NCI-H128 (cell line): ENCODE results near the gene NRG3.

Experiments used
- DNase-seq: peaks from one replicate; lab custom pipeline; 2025; ENCODE audit not compliant: unreplicated experiment; lab: John Stamatoyannopoulos, UW

Gene NRG3

DNA sequence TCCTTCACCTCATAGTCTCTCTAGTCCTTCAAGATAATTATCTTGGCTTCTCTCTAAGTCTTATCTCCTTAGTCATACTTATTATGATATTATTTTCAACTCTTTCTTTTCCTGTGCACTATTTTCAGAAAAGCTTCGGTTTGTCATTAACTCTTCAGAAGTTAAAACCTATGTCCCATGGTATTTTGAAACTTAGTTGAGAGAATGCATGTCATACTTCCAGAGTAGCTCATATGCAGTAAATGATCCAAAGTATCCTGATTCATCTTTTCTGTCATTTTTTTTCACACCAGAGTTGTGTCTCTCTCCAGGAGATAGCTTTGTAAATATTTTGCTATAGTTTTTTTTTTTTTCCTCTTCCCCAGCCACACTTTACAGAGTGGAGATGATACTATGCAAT, 1008.6 kb downstream of the NRG3 start:
- no peak for DNase-seq

DNA sequence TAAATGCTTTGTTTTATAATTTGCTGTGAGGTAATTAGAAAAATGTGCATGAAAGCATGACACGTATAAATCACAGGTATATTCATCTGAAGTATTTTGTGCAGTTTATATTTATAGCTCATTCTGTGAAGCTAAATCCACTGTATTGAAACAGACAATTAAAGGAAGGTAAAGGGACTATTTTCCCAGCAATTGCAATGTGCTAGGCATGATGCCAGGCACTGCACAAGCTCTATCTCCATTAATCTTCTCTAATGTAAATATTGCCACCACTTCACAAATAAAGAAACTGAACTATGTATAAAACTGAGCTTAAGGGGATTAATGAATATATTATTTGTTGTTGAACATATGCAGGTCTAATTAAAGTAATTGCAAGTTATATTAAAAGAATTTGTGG, 1012.5 kb downstream of the NRG3 start:
- no peak for DNase-seq

DNA sequence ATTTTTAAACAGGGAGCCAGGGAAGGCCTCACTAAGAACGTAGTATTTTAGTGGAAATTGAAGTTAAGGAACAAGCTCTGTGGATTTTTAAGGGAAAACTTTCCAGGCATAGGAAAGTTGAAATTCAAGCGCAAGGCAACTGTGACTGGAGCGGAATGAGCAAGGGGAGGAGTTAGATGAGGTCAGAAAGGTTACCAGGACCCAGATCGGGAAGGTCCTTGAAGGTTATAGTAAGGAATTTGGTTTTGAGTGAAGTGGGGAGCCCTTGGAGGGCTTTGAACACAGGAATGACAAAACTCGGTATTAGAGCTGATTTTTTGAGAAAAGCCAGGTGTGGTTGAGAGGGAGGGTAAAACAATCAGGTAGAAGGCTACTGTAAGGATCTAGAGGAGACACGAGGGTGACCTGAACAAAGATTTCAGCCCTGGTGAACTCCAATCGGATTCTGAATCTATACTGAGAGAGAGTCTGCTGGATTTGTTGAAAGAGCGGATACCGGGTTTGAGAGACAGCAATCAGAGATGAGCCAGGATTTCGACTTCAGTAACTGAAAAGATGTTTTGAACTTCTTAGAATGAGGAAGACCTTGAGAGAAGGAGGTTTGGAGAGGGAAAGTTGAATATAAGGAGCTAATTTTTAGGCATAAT, 1013.9 kb downstream of the NRG3 start:
- DNase-seq, result no peak

DNA sequence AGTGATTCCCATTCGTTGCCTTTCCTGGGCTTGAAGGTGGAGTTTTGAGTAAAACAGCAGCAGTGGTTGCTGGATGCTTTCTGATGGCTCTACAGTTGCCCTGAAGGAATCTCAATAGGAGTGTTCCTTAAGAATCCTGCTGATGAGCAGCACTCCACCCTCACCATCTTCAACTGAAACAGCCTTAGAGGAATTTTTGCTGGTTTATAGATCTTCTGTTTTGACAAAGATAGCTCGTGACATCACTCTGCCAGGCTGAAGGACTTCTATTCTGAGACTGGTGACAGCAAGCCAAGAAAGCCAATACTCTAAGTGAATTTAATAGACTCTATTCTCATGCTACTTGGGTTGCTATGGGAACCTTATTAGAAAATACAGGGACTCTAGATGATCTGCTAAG, 1014.7 kb downstream of the NRG3 start:
- no peak for DNase-seq

DNA sequence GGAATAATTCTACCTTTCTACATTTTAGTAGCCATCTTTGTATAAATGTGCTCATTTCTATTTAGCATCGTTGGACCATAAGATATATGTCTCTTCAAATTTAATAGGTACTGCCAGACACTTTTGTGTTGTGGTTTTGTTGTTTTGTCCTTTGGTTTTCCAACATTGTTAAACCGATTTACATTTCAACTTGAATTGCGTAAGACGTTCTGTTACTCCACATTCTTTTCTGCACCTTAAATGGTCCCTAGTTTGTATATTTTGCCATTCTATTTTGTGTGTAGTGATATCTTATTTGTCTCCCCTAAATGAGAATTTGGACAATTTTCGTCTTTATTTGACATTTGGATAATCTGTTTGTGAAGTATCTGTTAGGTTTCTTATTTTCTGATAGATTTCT, 1015.6 kb downstream of the NRG3 start:
- DNase-seq, result no peak

DNA sequence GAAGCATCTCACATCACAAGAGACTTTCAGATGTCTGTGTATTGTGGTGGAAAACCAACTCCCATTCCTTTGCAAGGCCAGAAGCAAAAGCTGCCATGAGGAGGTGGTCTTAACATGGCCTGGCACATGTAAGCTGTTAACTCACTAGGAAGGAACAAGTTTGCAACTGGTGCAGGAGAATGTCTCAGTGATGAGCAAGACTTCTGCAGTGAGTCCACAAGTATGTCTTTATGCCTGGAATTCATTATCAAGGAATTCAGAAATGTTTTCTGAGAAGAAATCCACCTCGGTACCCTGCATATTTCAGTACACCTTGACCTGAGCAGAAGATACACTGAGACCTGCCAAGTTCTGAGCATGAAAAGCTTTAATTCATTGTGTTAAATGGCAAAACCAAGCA, 1033.1 kb downstream of the NRG3 start:
- no peak for DNase-seq

DNA sequence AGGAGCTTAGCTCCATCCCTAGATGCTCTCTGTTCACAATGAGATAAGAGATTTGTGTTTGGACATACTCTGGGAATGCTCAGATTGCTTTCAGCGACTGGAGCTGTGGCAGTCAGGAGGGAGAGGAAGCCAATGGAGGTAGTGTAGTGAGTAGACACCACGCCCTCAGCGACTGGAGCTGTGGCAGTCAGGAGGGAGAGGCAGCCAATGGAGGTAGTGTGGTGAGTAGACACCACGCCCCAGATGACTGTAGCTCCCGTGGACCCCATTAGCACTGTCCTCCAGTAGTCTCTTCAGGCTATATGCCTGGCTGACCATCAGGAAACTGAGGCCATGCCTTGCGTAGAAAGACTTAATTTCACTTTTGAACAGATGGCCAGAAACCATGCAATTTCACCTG, 1033.8 kb downstream of the NRG3 start:
- no peak for DNase-seq

DNA sequence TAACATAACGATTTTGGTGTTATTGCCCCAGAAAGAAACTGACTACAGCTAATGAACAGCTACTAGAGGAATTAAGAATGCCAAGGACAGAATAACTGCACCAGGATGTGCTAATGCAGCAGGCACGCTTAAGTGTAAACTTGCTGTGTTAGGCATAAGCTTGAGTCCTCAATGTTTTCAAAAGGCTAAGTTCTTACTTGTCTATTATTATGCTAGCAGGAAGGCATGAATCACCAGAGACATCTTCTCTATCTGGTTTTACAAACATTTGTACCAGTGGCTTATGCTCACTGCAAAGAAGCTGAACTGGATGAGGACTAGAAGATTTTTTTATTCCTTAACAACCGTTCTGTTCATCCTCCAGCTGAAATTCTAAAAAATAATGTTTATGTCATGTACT, 1035.3 kb downstream of the NRG3 start:
- DNase-seq, result no peak

DNA sequence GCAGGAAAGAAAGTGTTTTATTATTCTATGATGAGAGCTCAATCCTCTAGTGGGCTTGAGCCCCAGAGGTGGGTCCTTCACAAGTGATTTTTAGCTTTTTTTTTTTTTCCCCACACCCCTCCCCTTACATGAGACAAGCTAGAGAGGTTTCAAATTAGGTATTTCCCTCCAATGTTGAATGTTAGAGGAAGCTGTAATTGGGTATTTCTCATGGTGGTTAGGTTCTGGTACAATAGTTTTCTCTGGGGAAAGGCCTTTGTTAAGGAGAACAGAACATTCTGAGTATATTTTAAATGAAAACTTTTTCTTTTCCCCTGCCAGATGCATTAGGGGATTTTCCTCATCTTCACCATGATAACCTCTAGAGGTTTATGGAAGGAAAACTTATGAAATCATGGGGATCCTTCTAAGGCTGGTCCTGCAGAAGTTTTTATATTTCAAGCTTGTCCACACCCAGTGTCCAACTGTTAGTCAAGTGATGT, 1039.7 kb downstream of the NRG3 start:
- DNase-seq, result no peak

DNA sequence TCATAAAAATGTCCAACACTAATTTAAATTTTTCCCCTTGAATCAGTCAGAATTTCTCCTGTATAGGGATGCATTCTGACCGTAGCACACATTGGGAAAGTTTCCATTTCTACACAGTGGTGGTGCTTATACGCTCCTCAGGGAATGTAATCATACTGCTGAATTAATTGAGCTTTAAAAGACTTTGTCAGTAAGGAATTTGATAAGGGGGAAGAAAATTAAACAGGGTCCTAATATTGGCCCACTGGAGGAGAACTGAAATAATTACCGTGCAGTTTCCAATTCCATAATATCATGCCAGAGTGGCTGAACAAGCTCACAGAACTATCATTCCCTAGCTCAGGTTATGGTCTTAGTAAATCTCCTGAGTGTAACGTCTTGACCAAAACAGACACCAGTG, 1041.9 kb downstream of the NRG3 start:
- DNase-seq, result no peak

DNA sequence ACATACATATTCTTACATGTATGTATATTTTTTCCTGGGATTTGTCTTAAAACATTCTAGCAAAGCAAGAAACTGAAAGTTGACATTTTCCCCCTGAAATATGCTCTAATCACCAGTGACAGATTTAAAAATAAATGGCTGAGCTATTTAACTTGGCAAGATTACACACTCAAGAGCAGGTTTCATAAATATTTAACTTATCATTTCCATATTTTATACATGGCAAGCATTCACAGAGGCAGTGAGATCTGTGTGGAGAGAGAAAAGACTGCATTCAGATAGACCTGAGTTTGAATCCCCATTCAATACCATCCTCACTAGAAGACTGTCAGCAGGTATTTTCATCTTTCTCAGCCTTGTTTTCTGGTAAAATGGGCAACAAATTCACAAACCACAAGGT, 1043.0 kb downstream of the NRG3 start:
- no peak for DNase-seq

DNA sequence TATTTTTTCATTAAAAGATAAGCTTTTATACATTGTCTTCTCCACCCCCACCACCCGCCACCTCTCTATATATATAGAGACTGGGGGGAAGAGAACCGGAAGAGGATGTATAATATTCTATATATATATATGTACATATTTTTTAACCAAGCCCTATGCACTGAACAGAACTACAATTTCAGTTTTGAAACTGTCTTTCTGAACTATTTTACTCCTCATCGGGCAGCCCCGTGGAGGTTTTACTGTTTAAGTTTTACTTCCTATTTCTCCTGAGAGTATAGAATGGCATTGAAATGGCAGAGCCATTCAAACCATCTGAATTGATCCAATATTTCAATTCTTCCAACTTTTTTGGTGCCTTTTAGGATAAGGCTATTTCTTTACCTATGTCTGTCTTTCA, 1047.1 kb downstream of the NRG3 start:
- no peak for DNase-seq

DNA sequence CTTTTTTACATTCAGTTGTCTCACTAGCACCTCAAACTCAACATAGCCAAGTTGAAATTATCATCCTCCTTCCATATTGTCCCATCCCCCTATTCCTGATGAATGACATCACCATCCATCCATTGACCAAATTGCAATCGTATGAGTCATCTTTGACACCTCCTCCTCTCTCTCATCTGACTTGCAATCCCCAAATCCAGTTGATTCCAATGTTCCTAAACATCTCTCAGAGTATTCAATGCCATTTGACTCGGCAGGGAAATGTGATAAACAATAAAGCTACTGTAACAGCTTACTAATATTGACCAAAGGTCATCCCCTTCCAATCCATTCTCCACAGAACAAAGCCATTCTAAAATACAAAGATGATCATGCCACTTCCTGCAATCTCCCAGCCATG, 1047.8 kb downstream of the NRG3 start:
- no peak for DNase-seq

DNA sequence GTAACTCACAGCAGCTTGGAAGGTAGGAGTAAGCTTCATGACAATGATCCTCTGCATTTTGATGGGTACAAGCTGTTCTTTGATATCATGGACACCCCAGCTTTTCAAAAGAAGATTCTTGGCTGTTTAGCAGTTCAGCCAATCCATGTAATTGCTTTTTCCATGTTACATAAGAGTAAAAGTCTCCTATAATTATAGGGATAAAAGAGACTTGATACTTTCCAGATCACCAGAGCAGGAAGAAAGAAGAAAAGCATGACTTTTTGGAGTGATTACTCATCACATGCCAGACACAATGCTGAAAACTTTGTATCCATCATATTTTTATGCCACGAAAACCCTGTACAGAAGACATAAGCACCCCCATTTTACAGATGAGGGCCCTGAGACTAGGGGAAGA, 1049.7 kb downstream of the NRG3 start:
- no peak for DNase-seq

DNA sequence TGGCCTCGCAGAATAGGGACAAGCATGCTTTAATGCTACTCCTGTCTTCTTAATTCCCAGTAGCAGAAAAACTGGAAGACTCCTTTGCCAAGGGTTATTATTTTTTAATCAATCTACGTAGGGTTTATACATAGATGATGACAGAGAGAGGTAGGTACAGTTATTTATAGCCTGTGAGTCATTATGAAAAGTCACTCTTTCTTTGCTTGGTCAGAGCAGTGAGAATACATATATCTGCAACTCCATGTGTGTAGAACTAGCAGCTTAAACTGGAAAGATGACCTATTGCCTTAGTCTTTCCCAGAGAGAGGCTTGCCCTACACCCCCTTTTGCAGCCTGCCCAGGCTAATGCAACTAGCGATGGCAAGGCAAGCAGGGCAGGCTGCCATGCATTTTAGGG, 1050.6 kb downstream of the NRG3 start:
- no peak for DNase-seq

DNA sequence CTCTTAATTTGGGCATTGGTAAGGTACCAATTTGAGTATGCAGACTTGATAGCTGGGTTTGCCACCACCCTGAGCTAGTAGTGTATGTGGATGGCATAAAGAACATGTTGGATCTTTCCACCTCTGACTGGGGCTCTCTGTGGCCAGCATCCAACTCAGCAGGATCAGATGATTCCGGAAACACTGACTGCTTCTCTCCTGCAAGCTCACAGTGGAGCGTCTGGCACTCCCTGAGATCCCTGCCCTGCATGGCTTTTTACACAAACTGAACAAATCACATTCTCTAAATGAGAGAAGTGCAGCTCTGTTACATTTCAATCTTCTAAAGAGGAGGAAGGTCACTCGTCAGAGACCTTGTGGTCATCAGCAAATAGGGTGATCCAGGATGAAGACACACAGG, 1057.5 kb downstream of the NRG3 start:
- no peak for DNase-seq

DNA sequence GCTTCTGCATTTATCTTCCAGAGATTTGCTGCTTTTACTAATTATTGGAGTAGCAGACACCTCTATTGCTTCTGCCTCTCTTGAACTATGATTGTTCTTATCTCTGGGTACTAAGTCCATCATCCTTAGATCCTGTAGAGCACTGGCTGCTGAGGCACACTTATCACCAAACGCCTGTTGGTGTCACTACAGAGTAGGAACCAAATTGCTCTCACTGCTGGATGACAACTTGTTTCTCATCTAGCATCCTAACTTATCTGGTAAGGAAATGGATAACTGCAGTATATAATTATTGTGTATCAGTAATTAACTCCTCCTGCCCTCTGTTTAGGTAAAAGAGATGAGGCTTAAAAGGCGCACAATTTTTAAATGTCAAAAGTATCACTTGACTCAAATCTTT, 1059.4 kb downstream of the NRG3 start:
- DNase-seq, result no peak

DNA sequence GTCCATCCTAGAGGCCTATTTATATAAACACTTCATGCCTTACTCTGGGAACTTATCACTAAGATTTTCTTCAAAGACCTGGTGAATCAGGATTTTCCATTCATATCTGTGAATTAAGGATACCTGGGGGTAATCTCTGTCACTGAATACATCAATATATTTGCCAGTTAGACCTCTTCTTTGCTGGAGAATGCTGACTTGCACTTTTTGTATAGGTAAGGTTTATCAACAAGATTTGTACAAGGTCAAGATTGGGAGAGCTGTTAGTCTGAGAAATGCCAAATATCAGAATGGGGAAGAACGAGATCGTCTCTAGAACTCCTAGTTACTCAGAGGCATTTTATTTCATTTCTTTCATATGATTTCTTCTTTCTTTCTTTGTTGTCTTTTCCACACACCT, 1060.0 kb downstream of the NRG3 start:
- DNase-seq, result no peak

DNA sequence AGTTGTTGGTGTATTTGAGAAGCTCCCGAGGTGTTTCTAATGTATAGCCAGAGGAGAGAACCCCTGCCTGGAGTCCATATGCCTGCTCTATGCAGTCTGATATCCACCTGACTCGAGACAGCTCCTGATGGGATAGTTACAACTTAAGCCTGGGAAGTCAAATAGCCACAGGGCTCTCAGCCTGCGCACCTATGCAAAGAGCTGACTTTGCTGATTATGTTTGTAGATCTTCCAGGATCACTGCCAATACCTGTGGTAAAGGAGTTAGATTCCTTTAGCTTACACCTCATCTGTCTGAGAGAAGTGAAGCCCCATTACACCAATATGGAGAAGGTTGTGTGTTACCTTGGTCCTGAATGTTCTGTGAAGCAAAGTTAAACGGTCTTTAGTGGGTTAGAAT, 1063.3 kb downstream of the NRG3 start:
- DNase-seq, result no peak

DNA sequence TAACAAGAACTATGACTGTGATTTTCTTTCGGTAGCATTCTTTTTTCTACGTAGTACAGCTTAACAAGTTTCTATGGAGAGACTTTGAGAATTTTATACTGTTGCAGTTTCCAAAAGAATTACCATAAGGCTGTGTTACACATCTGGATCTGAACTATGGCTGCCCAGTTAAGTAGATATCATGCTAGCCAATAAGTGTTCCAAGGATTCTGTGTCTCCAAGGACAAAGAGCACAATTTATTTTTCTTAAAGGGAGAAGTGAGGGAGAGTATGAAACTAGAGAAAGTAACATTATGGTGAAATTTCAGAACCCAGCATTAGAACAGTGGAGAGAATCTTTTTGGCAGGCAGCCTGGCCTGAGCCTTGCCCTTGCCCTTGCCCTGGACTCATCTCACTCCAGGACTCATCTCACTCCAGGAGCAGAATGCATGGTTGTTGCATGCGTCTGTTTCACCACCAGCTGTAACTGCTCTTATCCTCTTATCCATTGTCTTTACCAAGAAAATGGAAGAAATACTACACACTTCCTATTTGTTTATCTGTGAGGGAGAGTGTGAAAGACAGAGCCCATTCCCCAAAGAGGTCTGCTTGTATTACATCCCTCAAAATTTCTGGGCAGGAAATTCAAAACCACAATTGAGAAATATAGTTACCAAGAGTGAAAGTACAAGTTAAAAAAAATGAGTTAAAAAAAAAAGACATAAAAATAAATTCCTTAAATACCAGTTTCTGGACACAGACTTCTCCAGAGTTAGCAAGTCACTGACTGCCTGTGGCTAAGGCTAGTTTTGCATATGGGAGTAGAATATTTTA, 1067.5 kb downstream of the NRG3 start:
- DNase-seq, result no peak

DNA sequence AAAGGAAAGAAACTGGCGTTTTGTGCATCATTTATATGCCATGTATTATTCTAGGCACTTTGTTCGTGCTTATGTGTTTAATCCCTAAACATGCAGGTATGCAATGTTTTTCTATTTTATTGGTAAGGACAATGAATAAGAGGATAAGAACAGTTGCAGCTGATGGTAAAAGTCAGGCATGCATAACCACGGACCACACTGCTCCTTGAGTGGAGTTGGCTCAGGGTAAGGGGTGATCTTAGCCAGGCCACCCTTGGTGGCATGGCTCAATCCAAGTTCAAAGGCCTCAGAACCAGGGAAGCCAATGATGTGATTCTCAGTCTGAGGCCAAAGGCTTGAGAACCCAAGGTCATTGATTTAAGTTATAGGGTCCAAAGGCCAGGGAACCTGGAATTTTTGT, 1068.1 kb downstream of the NRG3 start:
- DNase-seq, result no peak

DNA sequence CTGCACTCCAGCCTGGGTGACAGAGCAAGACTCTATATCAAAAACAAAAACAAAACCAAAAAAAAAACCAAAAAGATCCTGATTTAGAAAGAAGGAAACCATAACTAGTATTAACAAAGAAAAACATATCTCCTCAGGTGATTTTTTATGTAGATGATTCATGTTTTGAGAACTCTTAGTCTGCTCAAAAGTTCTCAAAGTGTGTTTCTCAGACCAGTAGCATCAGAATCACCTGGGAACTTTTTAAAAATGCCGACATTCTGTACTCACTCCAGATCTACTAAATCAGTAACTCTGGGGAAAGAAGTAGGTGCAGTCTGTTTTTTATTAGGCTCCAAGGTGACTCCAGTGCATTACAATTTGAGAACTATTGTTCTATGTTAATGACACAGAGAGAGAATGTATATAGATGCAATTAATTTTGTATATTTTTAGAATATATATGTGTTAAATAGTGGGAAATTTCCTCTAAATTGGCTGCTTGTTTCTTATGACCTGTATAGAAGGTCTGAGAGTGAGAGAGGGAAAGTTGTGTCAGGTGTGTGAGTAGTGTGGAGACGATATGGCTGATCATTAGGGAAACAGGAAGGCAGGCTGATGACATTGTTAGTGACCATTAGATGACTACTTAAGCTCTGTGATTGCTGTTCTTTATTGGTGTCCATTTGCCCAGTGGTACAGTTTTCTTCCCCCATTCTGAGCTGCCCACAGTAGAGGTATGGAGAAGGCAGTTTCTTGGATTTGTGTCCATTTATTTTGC, 1075.0 kb downstream of the NRG3 start:
- DNase-seq, result no peak
